Measurements from ENCODE around the gene HAGHL.
"Not testable (repeated sequence)": the region's sequence is repeated elsewhere in the genome, so short reads cannot be mapped to it uniquely, and the experiment has no call there.

Gene HAGHL

DNA sequence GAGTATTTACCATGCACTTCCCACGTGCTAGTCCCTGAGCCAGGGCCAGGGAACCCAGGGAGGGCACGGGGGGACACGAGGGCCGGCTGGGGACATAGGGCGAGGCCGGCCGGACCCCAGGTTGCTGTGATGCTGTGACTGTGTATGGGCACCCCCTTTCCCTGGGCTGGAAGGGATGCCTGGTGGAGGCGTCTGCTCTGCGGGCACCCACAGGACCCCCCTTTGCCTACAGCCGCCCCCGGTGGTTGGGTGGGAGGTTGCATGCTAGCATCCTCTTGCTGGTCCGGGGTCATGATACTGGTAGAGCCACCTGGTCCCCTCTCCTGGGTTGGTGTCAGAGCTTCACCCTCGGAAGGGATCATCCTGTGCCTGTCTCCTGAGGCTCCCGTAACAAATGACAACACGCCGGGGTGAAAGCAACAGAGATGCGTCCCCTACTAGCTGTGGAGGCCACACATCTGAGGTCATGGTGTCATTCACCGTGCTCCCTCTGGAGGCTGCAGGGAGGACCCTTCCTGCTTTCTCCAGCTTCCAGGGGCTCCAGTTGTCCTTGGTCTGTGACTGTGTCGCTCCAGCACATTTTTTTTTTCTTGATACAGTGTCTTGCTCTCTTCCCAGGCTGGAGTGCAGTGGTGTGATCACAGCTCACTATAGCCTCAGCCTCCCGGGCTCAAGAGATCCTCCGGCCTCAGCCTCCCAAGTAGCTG is 17.0 kb downstream of the HAGHL start:
- Histone ChIP-seq H3K4me3 (ENCODE audit: low read length in 2 of 2) (no peak overlapping the region), H3K9ac (ENCODE audit: low read depth in 1 of 2, low read length in 2 of 2) (no peak overlapping the region), H3K9me3 (ENCODE audit: control insufficient read depth in 2 of 2, low read length in 2 of 2) (no peaks in the 10 kb centered on the region), H3K27ac (ENCODE audit: low read depth in 2 of 2, low read length in 2 of 2) (no peak overlapping the region), H3K36me3 (ENCODE audit: control insufficient read depth in 2 of 2, insufficient read depth in 2 of 2, low read length in 2 of 2) (no peaks in the 10 kb centered on the region), H3K27me3 (ENCODE audit: control insufficient read depth in 2 of 2, insufficient read depth in 2 of 2, low read length in 2 of 2) (no peaks in the 10 kb centered on the region), H3K4me1 (ENCODE audit: control insufficient read depth in 2 of 2, insufficient read depth in 2 of 2, low read length in 2 of 2) (peaks cover 8 to 9% of the 10 kb centered on the region in 2 donors)

DNA sequence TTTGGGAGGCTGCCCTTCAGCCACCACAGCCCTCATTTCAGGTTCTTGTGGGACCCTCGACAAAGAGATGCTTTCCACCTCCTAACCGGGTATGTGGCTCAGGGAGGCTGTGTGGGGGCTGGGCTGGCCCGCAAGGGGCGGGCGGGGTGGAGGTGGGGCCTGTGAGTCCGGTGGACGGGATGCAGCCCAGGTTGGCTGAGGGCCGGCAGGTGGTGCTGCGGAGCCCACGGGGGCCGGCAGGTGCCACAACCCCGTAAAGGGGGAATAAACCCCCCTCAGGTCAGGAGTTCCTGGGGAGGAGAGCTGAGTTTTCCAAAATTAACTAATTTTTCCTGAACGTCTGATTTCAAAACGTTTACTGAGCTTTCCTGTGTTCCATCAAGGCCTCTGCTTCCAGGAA is 18.8 kb downstream of the HAGHL start:
- Histone ChIP-seq H3K4me3 (ENCODE audit: low read length in 2 of 2) (no peak overlapping the region), H3K9me3 (ENCODE audit: control insufficient read depth in 2 of 2, low read length in 2 of 2) (no peaks in the 10 kb centered on the region)

DNA sequence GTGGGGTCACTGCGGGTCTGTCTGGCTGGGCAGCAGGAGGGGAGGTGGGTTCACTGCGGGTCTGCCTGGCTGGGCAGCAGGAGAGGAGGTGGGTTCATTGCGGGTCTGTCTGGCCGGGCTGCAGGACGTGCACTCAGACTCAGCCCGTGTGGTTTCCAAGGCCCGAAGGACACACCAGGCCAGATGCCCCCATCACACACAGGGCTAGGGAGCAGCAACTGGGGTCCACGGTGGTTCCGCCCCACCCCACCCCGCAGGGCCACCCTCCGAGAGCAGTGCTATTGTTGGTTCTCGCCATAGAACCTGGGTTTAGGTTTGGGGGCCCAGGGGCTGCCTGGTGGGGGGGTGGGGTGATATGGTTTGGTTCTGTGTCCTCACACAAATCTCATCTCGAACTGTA is 19.7 kb downstream of the HAGHL start:
- Histone ChIP-seq H3K4me1 (ENCODE audit: control insufficient read depth in 2 of 2, insufficient read depth in 2 of 2, low read length in 2 of 2) (no peaks in the 10 kb centered on the region), H3K27me3 (ENCODE audit: control insufficient read depth in 2 of 2, insufficient read depth in 2 of 2, low read length in 2 of 2) (no peaks in the 10 kb centered on the region), H3K9me3 (ENCODE audit: control insufficient read depth in 2 of 2, low read length in 2 of 2) (no peaks in the 10 kb centered on the region), H3K27ac (ENCODE audit: low read depth in 2 of 2, low read length in 2 of 2) (no peak overlapping the region), H3K9ac (ENCODE audit: low read depth in 1 of 2, low read length in 2 of 2) (no peak overlapping the region), H3K36me3 (ENCODE audit: control insufficient read depth in 2 of 2, insufficient read depth in 2 of 2, low read length in 2 of 2) (no peaks in the 10 kb centered on the region), H3K4me3 (ENCODE audit: low read length in 2 of 2) (no peak overlapping the region)

More for the DNA sequence above, 18.8 kb downstream of the HAGHL start:
- Histone ChIP-seq H3K27me3 (ENCODE audit: control insufficient read depth in 2 of 2, insufficient read depth in 2 of 2, low read length in 2 of 2) (no peaks in the 10 kb centered on the region), H3K4me1 (ENCODE audit: control insufficient read depth in 2 of 2, insufficient read depth in 2 of 2, low read length in 2 of 2) (peaks cover 0 to 3% of the 10 kb centered on the region in 2 donors), H3K36me3 (ENCODE audit: control insufficient read depth in 2 of 2, insufficient read depth in 2 of 2, low read length in 2 of 2) (no peaks in the 10 kb centered on the region), H3K27ac (ENCODE audit: low read depth in 2 of 2, low read length in 2 of 2) (no peak overlapping the region), H3K9ac (ENCODE audit: low read depth in 1 of 2, low read length in 2 of 2) (no peak overlapping the region)

DNA sequence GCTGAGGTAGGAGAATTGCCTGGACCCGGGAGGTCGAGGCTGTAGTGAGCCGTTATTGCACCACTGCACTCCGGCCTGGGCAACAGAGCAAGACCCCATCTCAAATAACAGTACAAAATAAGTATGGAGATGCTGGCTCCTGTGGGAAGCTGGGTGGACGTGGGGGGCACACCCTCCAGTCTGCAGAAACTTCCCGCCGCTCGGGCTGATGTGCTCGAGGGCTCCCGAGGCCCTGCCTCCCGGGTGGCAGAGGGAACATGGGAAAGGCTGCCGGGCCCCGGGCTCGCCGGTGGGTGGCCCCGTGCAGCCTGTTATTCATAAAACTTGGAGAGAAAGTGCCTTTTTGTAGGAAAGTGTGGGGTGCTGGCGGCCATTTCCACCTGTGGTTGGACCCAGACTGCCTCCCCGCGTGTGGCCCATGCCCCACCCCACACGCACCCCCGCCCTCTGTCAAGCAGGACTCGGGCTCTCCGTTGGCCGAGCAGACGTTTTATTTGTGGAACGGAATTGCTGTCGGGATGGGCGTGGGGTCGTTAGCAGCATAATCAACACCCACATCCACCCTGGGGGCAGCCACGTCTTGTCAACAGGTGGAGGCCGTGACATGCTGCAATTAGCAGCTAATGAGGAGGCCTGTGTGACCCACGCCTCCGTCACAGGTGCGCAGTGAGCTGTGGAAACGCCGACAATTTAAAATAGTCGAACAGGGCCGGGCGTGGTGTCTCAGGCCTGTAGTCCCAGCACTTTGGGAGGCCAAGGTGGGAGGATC is 21.3 kb downstream of the HAGHL start:
- Histone ChIP-seq H3K27ac (ENCODE audit: low read depth in 2 of 2, low read length in 2 of 2) (no peak overlapping the region), H3K9me3 (ENCODE audit: control insufficient read depth in 2 of 2, low read length in 2 of 2) (no peaks in the 10 kb centered on the region), H3K27me3 (ENCODE audit: control insufficient read depth in 2 of 2, insufficient read depth in 2 of 2, low read length in 2 of 2) (peaks cover 5 to 6% of the 10 kb centered on the region in 2 donors), H3K4me3 (ENCODE audit: low read length in 2 of 2) (no peak overlapping the region), H3K4me1 (ENCODE audit: control insufficient read depth in 2 of 2, insufficient read depth in 2 of 2, low read length in 2 of 2) (no peaks in the 10 kb centered on the region), H3K9ac (ENCODE audit: low read depth in 1 of 2, low read length in 2 of 2) (no peak overlapping the region), H3K36me3 (ENCODE audit: control insufficient read depth in 2 of 2, insufficient read depth in 2 of 2, low read length in 2 of 2) (no peaks in the 10 kb centered on the region)

DNA sequence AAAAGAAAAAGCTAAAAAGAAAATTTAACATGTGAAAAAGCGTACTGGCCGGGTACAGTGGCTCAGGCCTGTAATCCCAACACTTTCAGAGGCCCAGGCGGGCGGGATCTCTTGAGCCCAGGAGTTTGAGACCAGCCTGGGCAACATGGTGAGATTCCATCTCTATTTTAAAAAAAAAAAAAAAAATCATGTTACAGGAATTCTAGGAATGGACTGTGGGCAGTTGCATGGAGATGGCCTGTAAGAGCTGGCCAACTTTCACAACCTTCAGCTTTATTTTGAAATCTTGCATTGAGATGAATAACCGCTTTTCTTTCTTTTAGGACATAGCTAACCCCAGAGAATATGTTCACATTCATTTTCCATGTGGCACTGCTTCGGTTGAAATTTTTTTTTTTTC is 22.1 kb downstream of the HAGHL start:
- no peak overlapping the region for H3K4me3 ChIP-seq (ENCODE audit: low read length in 2 of 2)
- no peak overlapping the region for H3K27ac ChIP-seq (ENCODE audit: low read depth in 2 of 2, low read length in 2 of 2)
- H3K9ac ChIP-seq (ENCODE audit: low read depth in 1 of 2, low read length in 2 of 2) = no peak overlapping the region
- H3K9me3 ChIP-seq (ENCODE audit: control insufficient read depth in 2 of 2, low read length in 2 of 2) = no peaks in the 10 kb centered on the region
- no peaks in the 10 kb centered on the region for H3K36me3 ChIP-seq (ENCODE audit: control insufficient read depth in 2 of 2, insufficient read depth in 2 of 2, low read length in 2 of 2)
- H3K27me3 ChIP-seq (ENCODE audit: control insufficient read depth in 2 of 2, insufficient read depth in 2 of 2, low read length in 2 of 2) = peaks cover 10% of the 10 kb centered on the region in 2 donors
- H3K4me1 ChIP-seq (ENCODE audit: control insufficient read depth in 2 of 2, insufficient read depth in 2 of 2, low read length in 2 of 2) = no peaks in the 10 kb centered on the region

DNA sequence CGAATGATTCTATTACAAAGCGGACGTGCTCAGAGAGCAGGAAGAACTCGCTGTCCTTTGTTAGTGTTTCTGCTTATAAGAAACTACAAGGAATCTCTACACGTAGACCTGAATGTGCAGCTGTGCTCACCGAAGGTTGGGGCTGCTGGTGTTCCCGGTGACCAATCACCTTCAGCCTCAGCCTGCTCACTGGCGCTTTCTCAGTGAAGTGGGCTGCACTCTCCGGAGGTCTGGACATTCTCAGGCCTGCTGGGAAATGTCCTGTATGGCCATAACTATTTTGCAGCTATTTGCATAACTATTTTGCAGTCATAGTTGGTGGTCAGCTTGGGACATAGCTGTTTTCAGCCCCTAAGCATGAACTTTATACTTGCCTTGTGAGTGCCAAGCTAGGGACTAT is 23.6 kb downstream of the HAGHL start:
- H3K4me3 ChIP-seq (ENCODE audit: low read length in 2 of 2) = no peak overlapping the region
- no peaks in the 10 kb centered on the region for H3K36me3 ChIP-seq (ENCODE audit: control insufficient read depth in 2 of 2, insufficient read depth in 2 of 2, low read length in 2 of 2)
- peaks cover 10 to 12% of the 10 kb centered on the region in 2 donors for H3K27me3 ChIP-seq (ENCODE audit: control insufficient read depth in 2 of 2, insufficient read depth in 2 of 2, low read length in 2 of 2)
- H3K4me1 ChIP-seq (ENCODE audit: control insufficient read depth in 2 of 2, insufficient read depth in 2 of 2, low read length in 2 of 2) = no peaks in the 10 kb centered on the region
- no peak overlapping the region for H3K9ac ChIP-seq (ENCODE audit: low read depth in 1 of 2, low read length in 2 of 2)
- H3K27ac ChIP-seq (ENCODE audit: low read depth in 2 of 2, low read length in 2 of 2) = no peak overlapping the region
- no peaks in the 10 kb centered on the region for H3K9me3 ChIP-seq (ENCODE audit: control insufficient read depth in 2 of 2, low read length in 2 of 2)

DNA sequence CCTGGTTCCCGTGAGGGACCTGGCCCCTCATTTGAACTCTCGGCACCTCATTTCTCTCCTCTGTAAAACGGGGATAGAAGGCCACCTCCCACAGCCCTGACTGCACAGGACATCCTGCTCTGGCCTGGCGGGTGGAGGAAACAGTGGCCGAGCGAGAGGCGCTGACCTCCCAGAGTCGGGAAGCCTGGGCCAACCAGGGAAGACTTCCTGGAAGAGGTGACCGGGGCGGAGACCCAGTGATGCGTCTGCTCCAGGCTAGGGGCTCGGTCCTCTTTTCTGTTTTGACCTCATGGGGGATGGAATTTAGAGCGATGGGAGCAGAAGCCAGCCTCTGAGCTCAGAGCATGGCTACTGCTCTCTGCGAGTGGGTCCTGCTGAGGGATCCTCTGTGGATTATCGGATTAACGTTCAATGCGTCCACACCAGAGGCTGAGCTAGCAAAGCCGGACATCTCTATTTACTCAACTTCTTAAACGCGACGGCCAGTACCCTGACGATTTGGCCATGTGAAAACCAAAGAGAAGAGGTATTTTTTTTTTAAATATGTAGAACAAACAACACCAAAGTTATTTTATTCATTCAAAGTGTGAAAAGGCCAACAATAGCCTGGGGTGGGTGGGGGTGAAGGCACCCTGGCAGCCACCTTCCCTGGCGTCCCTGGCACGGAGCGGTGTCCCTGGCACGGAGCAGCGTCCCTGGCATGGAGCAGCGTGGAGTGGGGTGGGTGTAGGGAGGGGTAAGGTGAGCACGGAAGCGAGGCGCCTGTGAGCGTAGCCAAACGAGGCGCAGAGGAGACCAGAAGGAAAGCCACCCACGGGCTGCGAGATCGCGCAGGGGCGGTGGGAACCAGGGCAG is 24.5 kb downstream of the HAGHL start:
- Histone ChIP-seq H3K4me3 (ENCODE audit: low read length in 2 of 2) (no peak overlapping the region), H3K27ac (ENCODE audit: low read depth in 2 of 2, low read length in 2 of 2) (no peak overlapping the region), H3K36me3 (ENCODE audit: control insufficient read depth in 2 of 2, insufficient read depth in 2 of 2, low read length in 2 of 2) (no peaks in the 10 kb centered on the region), H3K9ac (ENCODE audit: low read depth in 1 of 2, low read length in 2 of 2) (no peak overlapping the region), H3K4me1 (ENCODE audit: control insufficient read depth in 2 of 2, insufficient read depth in 2 of 2, low read length in 2 of 2) (no peaks in the 10 kb centered on the region), H3K9me3 (ENCODE audit: control insufficient read depth in 2 of 2, low read length in 2 of 2) (no peaks in the 10 kb centered on the region), H3K27me3 (ENCODE audit: control insufficient read depth in 2 of 2, insufficient read depth in 2 of 2, low read length in 2 of 2) (peaks cover 10 to 13% of the 10 kb centered on the region in 2 donors)

DNA sequence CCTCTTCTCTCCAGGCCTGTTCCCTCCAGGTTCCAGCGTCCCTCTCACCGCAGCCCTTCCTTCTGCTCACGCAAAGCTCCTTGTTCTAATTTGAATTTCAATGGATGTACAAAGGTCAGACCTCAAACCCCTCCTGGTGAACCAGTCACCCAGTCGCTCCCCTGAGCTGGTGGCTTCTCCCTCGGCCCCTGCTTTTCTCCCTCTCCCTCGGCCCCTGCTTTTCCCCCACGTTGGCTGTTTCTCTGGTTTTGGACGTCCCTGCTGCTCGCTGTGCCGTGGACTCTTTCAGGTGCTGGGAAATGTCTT is 25.1 kb downstream of the HAGHL start:
- H3K36me3 ChIP-seq (ENCODE audit: control insufficient read depth in 2 of 2, insufficient read depth in 2 of 2, low read length in 2 of 2) = no peaks in the 10 kb centered on the region
- H3K4me1 ChIP-seq (ENCODE audit: control insufficient read depth in 2 of 2, insufficient read depth in 2 of 2, low read length in 2 of 2) = no peaks in the 10 kb centered on the region
- H3K27ac ChIP-seq (ENCODE audit: low read depth in 2 of 2, low read length in 2 of 2) = no peak overlapping the region
- H3K9ac ChIP-seq (ENCODE audit: low read depth in 1 of 2, low read length in 2 of 2) = no peak overlapping the region
- H3K4me3 ChIP-seq (ENCODE audit: low read length in 2 of 2) = no peak overlapping the region
- no peaks in the 10 kb centered on the region for H3K9me3 ChIP-seq (ENCODE audit: control insufficient read depth in 2 of 2, low read length in 2 of 2)
- peaks cover 10 to 16% of the 10 kb centered on the region in 2 donors for H3K27me3 ChIP-seq (ENCODE audit: control insufficient read depth in 2 of 2, insufficient read depth in 2 of 2, low read length in 2 of 2)

DNA sequence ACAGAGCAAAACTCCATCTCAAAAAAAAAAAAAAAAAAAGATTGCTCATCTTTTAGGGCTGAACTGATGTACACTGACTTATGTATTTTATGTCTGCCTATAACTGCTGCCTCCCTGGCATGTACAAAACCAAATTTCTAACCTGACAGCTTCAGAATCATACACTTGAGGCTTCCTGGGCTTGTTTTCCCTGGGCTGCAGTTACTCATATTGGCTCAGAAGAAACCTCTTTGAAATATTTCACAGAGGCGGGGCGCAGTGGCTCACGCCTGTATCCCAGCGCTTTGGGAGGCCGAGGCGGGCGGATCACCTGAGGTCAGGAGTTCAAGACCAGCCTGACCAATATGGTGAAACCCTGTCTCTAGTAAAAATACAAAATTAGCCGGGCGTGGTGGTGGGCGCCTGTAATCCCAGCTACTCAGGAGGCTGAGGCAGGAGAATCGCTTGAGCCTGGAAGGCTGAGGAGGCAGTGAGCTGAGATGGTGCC is 27.3 kb downstream of the HAGHL start:
- H3K4me1 ChIP-seq (ENCODE audit: control insufficient read depth in 2 of 2, insufficient read depth in 2 of 2, low read length in 2 of 2); H3K9me3 ChIP-seq (ENCODE audit: control insufficient read depth in 2 of 2, low read length in 2 of 2); H3K4me3 ChIP-seq (ENCODE audit: low read length in 2 of 2); H3K9ac ChIP-seq (ENCODE audit: low read depth in 1 of 2, low read length in 2 of 2); H3K27ac ChIP-seq (ENCODE audit: low read depth in 2 of 2, low read length in 2 of 2); H3K36me3 ChIP-seq (ENCODE audit: control insufficient read depth in 2 of 2, insufficient read depth in 2 of 2, low read length in 2 of 2): not testable (repeated sequence)
- peaks cover 10 to 16% of the 10 kb centered on the region in 2 donors for H3K27me3 ChIP-seq (ENCODE audit: control insufficient read depth in 2 of 2, insufficient read depth in 2 of 2, low read length in 2 of 2)

DNA sequence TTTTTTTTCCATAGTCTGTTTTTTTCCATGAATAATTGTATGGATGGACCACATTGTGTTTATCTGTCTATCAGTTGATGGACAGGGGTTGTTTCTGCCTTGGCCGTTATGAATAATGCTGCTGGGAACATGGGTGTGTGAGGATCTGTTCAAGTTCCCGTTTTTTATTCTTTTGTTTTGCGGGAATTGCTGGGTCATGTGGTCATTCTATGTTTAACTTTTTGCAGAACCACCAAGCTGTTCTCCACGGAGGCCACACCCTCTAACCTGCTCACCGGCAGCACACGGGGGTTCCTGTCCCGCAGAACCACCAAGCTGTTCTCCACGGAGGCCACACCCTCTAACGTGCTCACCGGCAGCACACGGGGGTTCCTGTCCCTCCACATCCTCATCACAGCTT is 27.8 kb downstream of the HAGHL start:
- H3K9me3 ChIP-seq (ENCODE audit: control insufficient read depth in 2 of 2, low read length in 2 of 2) = no peaks in the 10 kb centered on the region
- H3K27ac ChIP-seq (ENCODE audit: low read depth in 2 of 2, low read length in 2 of 2) = no peak overlapping the region
- H3K4me1 ChIP-seq (ENCODE audit: control insufficient read depth in 2 of 2, insufficient read depth in 2 of 2, low read length in 2 of 2) = no peaks in the 10 kb centered on the region
- H3K9ac ChIP-seq (ENCODE audit: low read depth in 1 of 2, low read length in 2 of 2) = no peak overlapping the region
- peaks cover 10 to 16% of the 10 kb centered on the region in 2 donors for H3K27me3 ChIP-seq (ENCODE audit: control insufficient read depth in 2 of 2, insufficient read depth in 2 of 2, low read length in 2 of 2)
- no peak overlapping the region for H3K4me3 ChIP-seq (ENCODE audit: low read length in 2 of 2)
- H3K36me3 ChIP-seq (ENCODE audit: control insufficient read depth in 2 of 2, insufficient read depth in 2 of 2, low read length in 2 of 2) = no peaks in the 10 kb centered on the region

All from mucosa of rectum (tissue), 2 donors.